Right lobe of liver (tissue), 6 donors: ENCODE results near the gene ASB9. TPM values are rescaled to one million over a fixed set of nuclear protein-coding genes. Genes with fewer than 3 reads are reported as not detected.

ENCODE experiments used
- ATAC-seq, 4 donors: fragments of 200-7000 bp; cut with Tn5 transposase; one replicate each; pipeline ENCODE4 v1.9.1; 2020; ENCODE audit warnings: mild to moderate bottlenecking in 4 of 4, moderate library complexity in 4 of 4
- DNase-seq, 3 donors: peaks; one replicate each; pipeline ENCODE4 v3.0.0-alpha.2; 2020
- H3K27ac ChIP-seq, 3 donors: fragments of 200-600 bp; one replicate each; pipeline ENCODE4 v1.8.0; 2022
- H3K27me3 ChIP-seq, 2 donors: fragments of 200-600 bp; one replicate each; pipeline ENCODE4 v1.8.0; 2022
- H3K36me3 ChIP-seq, 4 donors: fragments of 200-600 bp; sonication (generic) in 1 of 4; one replicate each; pipeline versions ENCODE4 v1.5.1 to v1.8.0; 2017 to 2022; ENCODE audit warnings: control low read depth in 1 of 4
- H3K4me1 ChIP-seq, 4 donors: fragments of 200-600 bp; sonication (generic) in 1 of 4; one replicate each; pipeline versions ENCODE4 v1.5.1 to v1.8.0; 2017 to 2022; ENCODE audit warnings: control low read depth in 1 of 4
- H3K4me3 ChIP-seq, 3 donors: fragments of 200-600 bp; one replicate each; pipeline ENCODE4 v1.8.0; 2022
- H3K9me3 ChIP-seq, 4 donors: fragments of 200-600 bp; sonication (generic) in 1 of 4; one replicate each; pipeline versions ENCODE4 v1.5.1 to v1.8.0; 2017 to 2022; ENCODE audit warnings: control low read depth in 1 of 4
- CTCF ChIP-seq, 4 donors: fragments of 200-600 bp in 3 of 4; fragments of 450-650 bp in 1 of 4; IDR thresholded peaks; one replicate each; pipeline versions ENCODE4 v1.5.1 to v1.8.0; 2016 to 2022; ENCODE audit warnings: antibody characterized with exemption in 4 of 4, mild to moderate bottlenecking in 2 of 4
- POLR2A ChIP-seq: fragments of 450-650 bp; IDR thresholded peaks from one replicate; pipeline ENCODE4 v1.6.1; 2017; ENCODE audit warnings: antibody characterized with exemption, mild to moderate bottlenecking
- WGBS: methylation state at CpG from one replicate; pipeline ENCODE4 v1.1.6; 2018; ENCODE audit warnings: low coverage, low lambda C conversion rate; ENCODE audit not compliant: insufficient coverage; ENCODE audit errors: missing lambda C conversion rate; 5-methylcytosine and 5-hydroxymethylcytosine counted together
- intact Hi-C, 2 donors: fragments of 100-400 bp; cut with DNase I; formaldehyde crosslinking; loops; one replicate each; pipeline versions ENCODE4 v1.11.2 to v1.14.1; 2022
- total RNA-seq, 6 experiments: library from RNA; depleted of rRNA in 2 of 6; stranded (reverse); fragments of >200 nt in 2 of 6; fragmentation: NEBNext Ultra II Directional in 3 of 6; extraction: Animal tissue kit (Norgen Biotek cat#: 25700) in 3 of 6; gene quantifications; one replicate each; pipeline versions ENCODE4 v1.1.0 to v1.2.4, GENCODE V29; 2016 to 2023
- donor health status: DM: no; HTN: yes; CAD: no.
- donor health status: DM: no; HTN: no; CAD: no.
- donor health status: DM: no; HTN: no; CAD: no.
- donor health status: DM: no; HTN: yes; CAD: no.
- donor health status: DM: no; HTN: yes; CAD: no.

ASB9 gene
- total RNA-seq, 6 experiments from 2014 or later, result 1.3 to 7.4 (median 3.5) TPM

DNA sequence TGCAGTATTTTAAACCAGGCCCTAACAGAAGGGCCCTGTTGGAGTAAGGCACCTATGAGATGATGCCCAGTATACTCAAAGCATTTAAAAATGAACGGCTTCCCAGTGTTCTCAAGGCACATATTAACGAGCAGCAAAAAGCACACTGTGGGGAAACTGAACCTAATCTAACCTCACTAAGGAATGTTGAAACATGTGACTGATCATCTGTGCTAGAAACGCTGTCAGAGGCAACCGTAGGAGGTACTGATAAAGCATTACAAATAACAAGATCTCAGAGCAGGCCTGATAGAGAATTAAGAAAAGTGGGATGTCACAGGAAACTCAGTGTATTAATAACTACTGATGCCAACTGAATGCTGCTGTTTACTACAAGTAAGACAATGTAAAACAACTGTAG lies 24.0 kb downstream of the ASB9 start:
- Histone ChIP-seq H3K9me3 (no peaks in the 10 kb centered on the region), H3K4me1 (no peaks in the 10 kb centered on the region), H3K27ac (no peak overlapping the region), H3K36me3 (no peaks in the 10 kb centered on the region), H3K4me3 (no peak overlapping the region), H3K27me3 (no peaks in the 10 kb centered on the region)
- no peak for ATAC-seq
- 28% methylated on average over 4 of the region's 4 CpGs for WGBS
- DNase-seq, result no peak
- intact Hi-C loops, result no loop called here
- TF ChIP-seq POLR2A, result no peak
- no peak for TF ChIP-seq CTCF (IDR thresholded peaks at IDR 0.05)

DNA sequence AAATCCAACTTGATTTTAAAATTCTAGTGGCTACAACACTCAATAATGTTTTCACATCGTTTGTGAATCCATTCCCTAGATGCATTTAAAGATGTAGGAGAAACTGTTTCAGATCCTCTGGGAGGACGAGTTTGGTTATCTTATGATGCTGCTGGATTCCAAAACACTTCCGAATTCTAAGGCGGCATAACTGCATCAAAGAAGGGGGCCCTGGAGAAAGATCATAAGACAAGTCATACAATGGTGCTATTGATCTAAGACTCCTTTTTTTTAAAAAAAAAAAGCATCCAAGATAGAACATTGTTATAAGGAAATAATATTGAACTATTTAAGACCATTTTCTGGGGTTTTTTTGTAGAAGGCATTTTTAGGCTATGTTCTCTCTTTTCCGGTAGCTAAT lies 25.5 kb downstream of the ASB9 start:
- Histone ChIP-seq H3K27ac (no peak overlapping the region), H3K36me3 (no peaks in the 10 kb centered on the region), H3K4me3 (no peak overlapping the region), H3K4me1 (no peaks in the 10 kb centered on the region), H3K27me3 (no peaks in the 10 kb centered on the region), H3K9me3 (no peaks in the 10 kb centered on the region)
- 60% methylated on average over 5 of the region's 5 CpGs for WGBS
- DNase-seq, result no peak
- TF ChIP-seq CTCF (IDR thresholded peaks at IDR 0.05) (no peak), POLR2A (no peak)
- intact Hi-C loops, result no loop called here
- ATAC-seq, result no peak

- ATAC-seq (peak; percentile 56 to 83 (median 67)), DNase-seq (no peak)
- intact Hi-C loops, result no loop called here
- peak; percentile 43 to 73 (median 70) for TF ChIP-seq CTCF (IDR thresholded peaks at IDR 0.05)
- TF ChIP-seq POLR2A, result no peak
- Histone ChIP-seq H3K36me3 (no peaks in the 10 kb centered on the region), H3K9me3 (no peaks in the 10 kb centered on the region), H3K4me3 (no peak overlapping the region), H3K27me3 (no peaks in the 10 kb centered on the region), H3K4me1 (no peaks in the 10 kb centered on the region), H3K27ac (no peak overlapping the region)
- WGBS, result 8% methylated on average over 5 of the region's 5 CpGs
These were observed 26.9 kb downstream of the ASB9 start for GRCh38 chrX:15242899-15243555.

DNA sequence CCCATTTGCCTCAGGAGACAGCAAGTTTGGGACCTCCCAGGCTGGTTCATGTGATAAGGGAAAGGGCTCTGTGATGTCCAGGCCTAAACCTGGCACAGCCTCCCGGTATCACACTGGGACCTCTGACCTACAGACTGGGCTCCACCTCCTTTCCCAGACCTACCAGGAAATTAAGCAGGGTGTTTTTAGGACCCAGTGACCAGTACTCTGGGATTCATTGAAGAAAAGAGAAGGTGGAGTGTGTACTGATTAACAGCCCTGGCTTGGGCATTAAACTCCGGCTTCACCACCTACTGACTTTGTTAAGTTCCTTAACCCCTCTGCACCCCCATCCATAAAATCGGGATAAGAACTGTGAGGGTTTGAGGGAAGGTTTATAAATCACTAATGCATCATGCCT lies 28.6 kb downstream of the ASB9 start:
- Histone ChIP-seq H3K27me3 (no peaks in the 10 kb centered on the region), H3K4me3 (no peak overlapping the region), H3K27ac (no peak overlapping the region), H3K9me3 (no peaks in the 10 kb centered on the region), H3K36me3 (no peaks in the 10 kb centered on the region), H3K4me1 (no peaks in the 10 kb centered on the region)
- 27% methylated on average over 3 of the region's 3 CpGs for WGBS
- ATAC-seq (peak; percentile 64 to 79 (median 74)), DNase-seq (no peak)
- intact Hi-C loops, result no loop called here
- TF ChIP-seq CTCF (IDR thresholded peaks at IDR 0.05), result no peak

DNA sequence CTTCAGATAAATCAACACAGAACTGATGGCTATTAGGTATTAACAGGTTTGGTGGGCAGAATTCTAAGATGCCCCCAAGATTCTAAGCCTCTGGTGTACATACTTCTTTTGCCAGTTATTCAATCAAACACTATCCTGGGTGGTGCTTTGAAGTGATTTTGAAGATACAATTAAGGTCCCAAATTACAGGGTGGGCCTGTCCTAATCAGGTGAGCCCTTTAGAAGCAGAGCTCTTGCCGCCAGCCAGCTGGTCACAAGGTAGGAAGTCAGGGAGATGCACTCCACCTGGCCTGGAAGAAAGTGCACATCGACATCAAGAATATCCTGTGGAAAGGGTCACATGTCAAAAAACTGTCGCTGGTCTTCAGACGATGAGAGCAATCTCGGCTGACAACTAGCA lies 29.5 kb downstream of the ASB9 start:
- no peak for DNase-seq
- H3K36me3 ChIP-seq, result no peaks in the 10 kb centered on the region
- no peaks in the 10 kb centered on the region for H3K27me3 ChIP-seq
- WGBS, result 40% methylated on average over 1 of the region's 5 CpGs
- no peak overlapping the region for H3K27ac ChIP-seq
- intact Hi-C loops, result no loop called here
- no peaks in the 10 kb centered on the region for H3K4me1 ChIP-seq
- no peak overlapping the region for H3K4me3 ChIP-seq
- ATAC-seq, result no peak
- no peaks in the 10 kb centered on the region for H3K9me3 ChIP-seq
- TF ChIP-seq POLR2A, result no peak
- no peak for TF ChIP-seq CTCF (IDR thresholded peaks at IDR 0.05)
